Astrocyte of the cerebellum (primary cell): Measurements from ENCODE around the gene ZNF140.

Experiments
- DNase-seq: peaks from one replicate; pipeline ENCODE4 v3.0.0-alpha.2; 2011; ENCODE audit warnings: low read depth
- H3K4me3 ChIP-seq: 2 replicates; pipeline ENCODE4 v1.5.1; 2011; ENCODE audit warnings: mild to moderate bottlenecking, low read depth, low read length, moderate library complexity
- CTCF ChIP-seq: IDR thresholded peaks from 2 replicates; pipeline ENCODE4 v1.5.1; 2012; ENCODE audit warnings: low read length, low read depth, moderate library complexity, mild to moderate bottlenecking; ENCODE audit errors: missing control alignments
- in situ Hi-C: cut with HindIII; loops from 2 replicates; pipeline ENCODE4 v1.10.0; 2017; ENCODE audit warnings: low sequenced_read_pairs

The ZNF140 gene

GRCh38 chr12:133129368-133130037 is 48.8 kb downstream of the ZNF140 start:
- peak overlapping the region; percentile 87 for H3K4me3 ChIP-seq
- no peak for TF ChIP-seq CTCF
- in situ Hi-C loops = no loop called here
- DNase-seq = no peak

GRCh38 chr12:133130038-133130807 is 49.5 kb downstream of the ZNF140 start, which contains the start of the genes ZNF10 and ZNF891:
Gene ZNF10, plus strand, starts transcription at chr12:133130627. Its CDS starts 13,866 bp downstream, at chr12:133144493.
Gene ZNF891, minus strand, starts transcription at chr12:133130274. Its CDS starts 8,356 bp downstream, at chr12:133121918.
- H3K4me3 ChIP-seq = peak within 1 kb of the TSS; percentile 87
- DNase-seq = peak; percentile 83
- TF ChIP-seq CTCF = no peak
- in situ Hi-C loops = no loop called here

GRCh38 chr12:133130808-133131128 is 50.0 kb downstream of the ZNF140 start:
- DNase-seq = no peak
- no peak for TF ChIP-seq CTCF
- peak overlapping the region; percentile 87 for H3K4me3 ChIP-seq
- in situ Hi-C loops = no loop called here

GRCh38 chr12:133135747-133136146 is 55.0 kb downstream of the ZNF140 start:
- in situ Hi-C loops = no loop called here
- TF ChIP-seq CTCF = no peak
- no peak for DNase-seq

GRCh38 chr12:133145981-133146380 is 65.3 kb downstream of the ZNF140 start:
- in situ Hi-C loops = no loop called here
- no peak for TF ChIP-seq CTCF

More at GRCh38 chr12:133135747-133136146, 55.0 kb downstream of the ZNF140 start:
- no peak overlapping the region for H3K4me3 ChIP-seq

GRCh38 chr12:133156125-133156690 is 75.5 kb downstream of the ZNF140 start:
- in situ Hi-C loops = no loop called here
- H3K4me3 ChIP-seq = no peak overlapping the region
- TF ChIP-seq CTCF = no peak
- no peak for DNase-seq

More at GRCh38 chr12:133145981-133146380, 65.3 kb downstream of the ZNF140 start:
- H3K4me3 ChIP-seq = no peak overlapping the region
- no peak for DNase-seq
